ENCODE measurements around the gene OAF. TPM values are rescaled to one million over a fixed set of nuclear protein-coding genes. Genes with fewer than 3 reads are reported as not detected.
"Not testable (repeated sequence)": the region's sequence is repeated elsewhere in the genome, so short reads cannot be mapped to it uniquely, and the experiment has no call there.

OAF gene
- total RNA-seq, 2 experiments from 2014 or later: 1.4 to 2.0 TPM

DNA sequence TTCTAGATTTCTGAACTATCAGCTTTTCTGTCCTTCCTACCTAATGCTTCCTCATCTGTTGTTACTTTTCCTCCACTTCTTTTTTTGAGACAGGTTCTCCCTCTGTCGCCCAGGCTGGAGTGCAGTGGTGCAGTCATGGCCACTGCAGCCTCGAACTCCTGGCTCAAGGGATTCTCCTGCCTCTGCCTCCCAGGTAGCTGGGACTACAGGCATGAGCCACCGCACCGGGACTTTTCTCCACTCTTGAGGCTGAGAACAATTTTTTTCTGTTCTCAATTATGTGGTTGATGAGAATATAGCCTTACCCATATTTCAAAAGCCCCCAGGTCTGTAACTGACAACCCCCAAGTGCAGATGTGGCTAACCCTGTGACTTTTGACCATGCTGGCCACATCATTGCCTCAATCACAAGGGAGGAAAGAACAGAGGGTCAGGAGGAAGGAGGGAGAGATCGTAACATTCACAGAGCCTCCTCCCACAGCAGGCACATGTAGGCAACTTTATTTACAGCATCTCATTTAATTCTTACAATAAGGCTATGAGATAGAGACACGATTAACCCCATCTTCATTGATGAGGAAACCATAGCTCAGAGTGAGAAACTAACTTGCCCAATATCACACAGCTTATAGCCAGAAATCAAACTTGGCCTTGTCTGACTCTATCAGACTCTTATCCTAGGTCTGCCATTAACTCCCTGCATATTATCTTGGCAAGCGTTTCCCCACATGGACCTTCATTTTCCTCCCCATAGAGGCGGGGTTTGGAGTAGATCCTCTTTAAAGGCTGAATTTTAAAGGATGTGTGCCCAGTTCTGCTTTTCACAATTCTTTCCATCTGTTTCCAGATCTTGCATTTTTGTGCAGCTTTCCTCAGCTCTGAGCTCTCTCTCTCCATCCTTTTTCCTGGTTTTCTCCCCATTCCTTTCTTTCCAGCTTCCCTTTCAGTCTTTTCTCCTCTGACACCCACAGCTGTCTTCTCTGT is 38.7 kb downstream of the OAF start:
- Mint-ChIP-seq H3K9me3 (no peaks in the 10 kb centered on the region), H3K36me3 (ENCODE audit: low read depth) (peaks cover 4% of the 10 kb centered on the region), H3K27ac (no peak overlapping the region), H3K4me3 (no peak overlapping the region), H3K4me1 (peaks cover 47% of the 10 kb centered on the region), H3K27me3 (peaks cover 78% of the 10 kb centered on the region)
- no peak for DNase-seq
- POLR2A ChIA-PET: interaction anchor here (1.0 to 1.6 kb wide), 4 partner anchors 9 to 75 kb away, joined by 3 to 4 read pairs (median 3); partner anchors contain the start of gene TLCD5
- CTCF ChIA-PET: interaction anchor here (1.2 to 9.6 kb wide), 3 partner anchors 14 to 85 kb away, joined by 4 to 113 read pairs (median 50); no protein-coding TSS in a partner anchor

DNA sequence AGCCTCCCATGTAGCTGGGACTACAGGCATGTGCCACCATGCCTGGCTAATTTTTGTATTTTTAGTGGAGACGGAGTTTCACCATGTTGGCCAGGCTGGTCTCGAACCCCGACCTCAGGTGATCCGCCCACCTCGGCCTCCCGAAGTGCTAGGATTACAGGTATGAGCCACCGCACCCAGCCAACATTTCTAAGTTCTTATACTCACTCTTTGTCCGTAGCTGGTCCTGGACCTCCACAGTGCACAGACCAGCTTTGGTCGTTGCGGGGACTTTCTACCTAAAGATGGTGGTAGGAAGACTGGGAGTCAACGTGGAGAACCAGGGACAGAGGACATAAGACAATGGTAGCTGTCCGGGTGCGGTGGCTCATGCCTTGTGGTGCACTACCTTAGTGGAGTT is 42.5 kb downstream of the OAF start:
- CTCF ChIA-PET: interaction anchor here (0.9 kb wide), 1 partner anchor 50 kb away, joined by 5 read pairs; no protein-coding TSS in a partner anchor
- H3K4me3 Mint-ChIP-seq; H3K27ac Mint-ChIP-seq; H3K36me3 Mint-ChIP-seq (ENCODE audit: low read depth); DNase-seq; POLR2A ChIA-PET; H3K9me3 Mint-ChIP-seq: not testable (repeated sequence)
- Mint-ChIP-seq H3K27me3 (peaks cover 79% of the 10 kb centered on the region), H3K4me1 (peaks cover 19% of the 10 kb centered on the region)

DNA sequence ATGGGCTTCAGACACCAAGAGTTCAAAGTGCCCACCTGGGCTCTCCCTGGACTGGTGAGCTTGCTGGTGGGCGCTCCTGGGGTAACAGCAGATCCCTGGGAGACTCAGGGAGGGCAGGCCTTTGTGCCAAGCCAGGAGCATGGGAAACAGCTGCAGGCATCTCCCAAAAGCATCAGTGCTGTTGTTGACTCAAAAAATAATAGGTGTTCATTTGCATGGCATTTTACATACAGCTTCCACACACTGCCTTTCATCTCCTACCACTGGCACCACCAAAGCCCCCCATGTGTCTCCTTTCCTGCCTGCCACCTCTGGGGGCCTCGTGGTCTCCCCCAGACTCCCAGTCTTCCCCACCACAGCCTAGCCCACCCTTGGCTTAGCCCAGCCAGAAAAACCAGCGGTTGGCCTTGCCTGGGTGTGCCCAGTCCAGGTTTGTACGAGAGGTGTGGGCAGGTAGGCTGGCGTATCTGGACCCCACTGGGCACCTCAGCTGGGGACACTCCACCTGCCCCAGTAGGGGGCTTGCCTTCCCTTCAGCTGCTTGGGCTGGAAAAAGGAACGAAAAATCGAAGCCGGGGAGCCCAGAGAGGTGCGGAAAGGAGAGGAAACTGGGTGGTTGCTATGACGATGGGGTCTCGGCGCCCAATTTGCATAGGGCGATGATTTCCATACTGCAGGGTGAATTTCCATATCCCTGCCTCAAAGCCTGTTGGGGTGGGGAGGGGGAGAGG is 44.1 kb downstream of the OAF start:
- H3K9me3 Mint-ChIP-seq: no peaks in the 10 kb centered on the region
- DNase-seq: no peak
- CTCF ChIA-PET: no interaction called here
- no peak overlapping the region for H3K27ac Mint-ChIP-seq
- peaks cover 3% of the 10 kb centered on the region for H3K4me1 Mint-ChIP-seq
- H3K4me3 Mint-ChIP-seq: no peak overlapping the region
- H3K27me3 Mint-ChIP-seq: peaks cover 83% of the 10 kb centered on the region
- H3K36me3 Mint-ChIP-seq (ENCODE audit: low read depth): no peaks in the 10 kb centered on the region
- POLR2A ChIA-PET: no interaction called here

DNA sequence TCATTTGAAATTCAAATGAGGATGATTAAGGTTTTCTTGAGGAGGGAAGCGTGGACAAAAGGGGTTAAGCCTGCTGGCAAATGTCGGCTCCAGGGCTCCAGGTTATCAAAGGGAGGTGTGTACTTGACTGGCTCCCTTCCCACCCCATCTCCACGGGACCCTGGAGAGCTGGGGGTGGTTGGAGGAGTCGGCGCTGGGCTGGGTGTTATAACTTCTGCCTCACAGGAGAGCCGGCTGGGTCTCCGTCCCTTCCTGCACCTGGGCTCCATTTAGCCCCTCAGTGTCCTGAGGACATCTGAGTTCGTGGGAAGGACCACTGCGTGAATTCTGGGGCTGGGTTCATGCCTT is 44.7 kb downstream of the OAF start:
- H3K27me3 Mint-ChIP-seq: peaks cover 79% of the 10 kb centered on the region
- H3K9me3 Mint-ChIP-seq: no peaks in the 10 kb centered on the region
- no peaks in the 10 kb centered on the region for H3K36me3 Mint-ChIP-seq (ENCODE audit: low read depth)
- no peak overlapping the region for H3K4me3 Mint-ChIP-seq
- DNase-seq: no peak
- H3K27ac Mint-ChIP-seq: no peak overlapping the region
- ChIA-PET CTCF (no interaction called here), POLR2A (no interaction called here)
- no peaks in the 10 kb centered on the region for H3K4me1 Mint-ChIP-seq

DNA sequence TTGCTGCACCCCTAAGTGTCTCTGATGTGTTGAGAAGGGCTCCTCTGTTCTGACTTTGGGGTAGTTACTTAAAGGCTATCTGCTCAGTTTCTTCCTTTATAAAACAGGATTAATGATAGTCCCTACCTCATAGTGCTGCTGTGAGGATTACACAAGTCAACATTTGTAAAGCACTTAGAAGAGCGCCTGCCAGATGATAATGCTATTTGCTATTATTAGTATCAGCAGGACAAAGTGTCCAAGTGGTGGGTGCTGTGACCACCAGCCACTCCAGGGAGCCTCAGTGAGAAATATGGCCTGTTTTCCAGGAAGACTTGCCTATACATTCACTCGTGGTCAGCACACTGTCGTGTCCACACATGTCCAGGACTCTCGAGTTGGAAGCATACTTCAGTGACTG is 45.3 kb downstream of the OAF start:
- Mint-ChIP-seq H3K9me3 (no peaks in the 10 kb centered on the region), H3K27me3 (peaks cover 81% of the 10 kb centered on the region), H3K4me3 (no peak overlapping the region), H3K4me1 (no peaks in the 10 kb centered on the region), H3K27ac (no peak overlapping the region), H3K36me3 (ENCODE audit: low read depth) (no peaks in the 10 kb centered on the region)
- ChIA-PET POLR2A (no interaction called here), CTCF (interaction anchor here (1.1 kb wide), 1 partner anchor 20 kb away, joined by 4 read pairs; no protein-coding TSS in a partner anchor)
- no peak for DNase-seq

DNA sequence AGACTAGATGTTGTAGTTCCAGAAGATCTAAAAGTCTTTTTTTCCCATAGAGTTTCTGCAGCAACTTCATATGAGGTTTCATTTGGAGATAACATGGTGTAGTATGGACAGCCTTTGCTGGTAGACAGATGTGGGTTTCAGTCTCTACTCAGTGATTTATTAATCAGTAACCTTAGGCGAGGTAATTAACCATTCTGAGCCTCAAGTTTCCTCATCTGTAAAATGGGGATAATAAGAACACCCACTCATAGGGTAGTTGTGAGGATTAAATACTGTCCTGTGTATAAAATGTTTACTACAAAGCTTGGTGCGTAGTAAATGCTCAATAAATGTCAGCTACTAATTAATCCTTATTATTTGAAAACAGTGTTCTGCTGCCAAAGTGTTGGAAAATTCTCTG is 45.9 kb downstream of the OAF start:
- Mint-ChIP-seq H3K4me3 (no peak overlapping the region), H3K9me3 (no peaks in the 10 kb centered on the region), H3K4me1 (no peaks in the 10 kb centered on the region), H3K27me3 (peaks cover 81% of the 10 kb centered on the region), H3K36me3 (ENCODE audit: low read depth) (no peaks in the 10 kb centered on the region), H3K27ac (no peak overlapping the region)
- DNase-seq: no peak
- ChIA-PET POLR2A (no interaction called here), CTCF (interaction anchor here (1.1 to 1.2 kb wide), 2 partner anchors 21 to 46 kb away, joined by 3 to 4 read pairs; no protein-coding TSS in a partner anchor)

DNA sequence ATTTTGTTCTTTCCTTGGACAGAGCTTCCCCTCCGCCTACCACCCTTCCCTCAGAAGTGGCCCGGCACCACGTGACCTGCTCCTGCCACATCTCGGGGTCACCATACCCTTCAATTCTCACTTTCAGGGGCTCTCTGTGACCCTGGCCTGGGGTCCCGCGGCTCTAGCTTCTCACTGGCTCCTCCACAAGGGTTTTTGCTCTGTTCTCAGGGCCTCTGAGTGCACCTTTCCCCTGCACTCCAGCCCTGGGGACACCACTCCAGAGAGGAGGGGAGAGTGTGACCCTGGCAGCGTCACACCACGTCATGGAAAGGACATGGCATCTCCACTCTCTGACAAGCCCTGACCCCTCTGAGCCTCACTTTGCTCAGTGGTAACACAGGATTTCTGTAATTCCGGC is 46.5 kb downstream of the OAF start:
- POLR2A ChIA-PET: interaction anchor here (1.4 kb wide), 1 partner anchor 8 kb away, joined by 4 read pairs; no protein-coding TSS in a partner anchor
- no peak overlapping the region for H3K4me3 Mint-ChIP-seq
- H3K27ac Mint-ChIP-seq: no peak overlapping the region
- no peaks in the 10 kb centered on the region for H3K4me1 Mint-ChIP-seq
- peaks cover 76% of the 10 kb centered on the region for H3K27me3 Mint-ChIP-seq
- CTCF ChIA-PET: interaction anchor here (1.2 kb wide), 1 partner anchor 46 kb away, joined by 3 read pairs; no protein-coding TSS in a partner anchor
- no peak for DNase-seq
- H3K9me3 Mint-ChIP-seq: no peaks in the 10 kb centered on the region
- H3K36me3 Mint-ChIP-seq (ENCODE audit: low read depth): no peaks in the 10 kb centered on the region

DNA sequence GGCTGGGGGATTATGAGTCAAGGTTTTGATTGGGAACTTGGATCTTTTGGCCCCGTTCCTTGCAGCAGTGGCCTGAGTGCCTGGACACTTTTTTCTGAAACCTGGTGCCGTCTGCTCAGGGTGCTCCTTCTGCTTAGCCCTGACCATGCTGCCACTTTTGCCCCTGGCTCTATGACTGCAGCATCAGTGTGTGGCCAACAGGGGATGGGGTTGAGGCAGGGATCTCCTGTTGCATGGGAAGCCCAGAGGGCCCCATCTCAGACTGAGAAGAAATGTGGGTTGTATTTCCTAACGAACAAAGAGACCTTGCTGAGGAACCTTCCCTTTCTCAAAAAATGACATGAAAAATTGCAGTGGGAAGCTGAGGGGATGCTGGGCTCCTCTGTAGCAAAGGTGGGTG is 47.8 kb downstream of the OAF start:
- DNase-seq: no peak
- no peaks in the 10 kb centered on the region for H3K9me3 Mint-ChIP-seq
- POLR2A ChIA-PET: interaction anchor here (1.4 kb wide), 1 partner anchor 9 kb away, joined by 4 read pairs; no protein-coding TSS in a partner anchor
- H3K4me1 Mint-ChIP-seq: no peaks in the 10 kb centered on the region
- CTCF ChIA-PET: interaction anchor here (0.7 to 1.2 kb wide), 3 partner anchors 9 to 44 kb away, joined by 3 to 4 read pairs (median 3); no protein-coding TSS in a partner anchor
- no peak overlapping the region for H3K4me3 Mint-ChIP-seq
- H3K36me3 Mint-ChIP-seq (ENCODE audit: low read depth): no peaks in the 10 kb centered on the region
- peaks cover 76% of the 10 kb centered on the region for H3K27me3 Mint-ChIP-seq
- H3K27ac Mint-ChIP-seq: no peak overlapping the region

DNA sequence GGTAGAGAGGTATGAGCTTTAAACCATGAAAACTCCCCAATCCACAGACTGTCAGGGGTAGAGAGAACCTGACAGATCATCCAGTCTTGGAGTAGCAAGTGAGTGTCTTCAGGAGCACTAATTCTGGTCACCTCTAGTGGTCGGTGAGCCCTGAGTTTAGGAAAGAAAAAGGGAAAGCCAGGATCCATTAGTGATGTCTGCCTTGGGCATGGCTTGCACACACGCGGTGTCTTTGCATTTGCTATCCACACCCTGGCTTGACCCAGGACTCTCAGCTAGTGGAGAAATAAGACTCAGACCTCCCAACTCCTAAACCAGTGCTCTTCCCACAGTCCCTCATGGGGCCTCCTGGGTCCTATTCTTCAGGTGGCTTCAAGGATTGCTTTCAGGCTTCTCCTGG is 48.4 kb downstream of the OAF start:
- Mint-ChIP-seq H3K36me3 (ENCODE audit: low read depth) (no peaks in the 10 kb centered on the region), H3K4me3 (no peak overlapping the region), H3K9me3 (no peaks in the 10 kb centered on the region), H3K27ac (no peak overlapping the region), H3K4me1 (no peaks in the 10 kb centered on the region), H3K27me3 (peaks cover 72% of the 10 kb centered on the region)
- POLR2A ChIA-PET: no interaction called here
- CTCF ChIA-PET: interaction anchor here (1.2 kb wide), 2 partner anchors 9 to 26 kb away, joined by 3 to 4 read pairs; no protein-coding TSS in a partner anchor
- no peak for DNase-seq

DNA sequence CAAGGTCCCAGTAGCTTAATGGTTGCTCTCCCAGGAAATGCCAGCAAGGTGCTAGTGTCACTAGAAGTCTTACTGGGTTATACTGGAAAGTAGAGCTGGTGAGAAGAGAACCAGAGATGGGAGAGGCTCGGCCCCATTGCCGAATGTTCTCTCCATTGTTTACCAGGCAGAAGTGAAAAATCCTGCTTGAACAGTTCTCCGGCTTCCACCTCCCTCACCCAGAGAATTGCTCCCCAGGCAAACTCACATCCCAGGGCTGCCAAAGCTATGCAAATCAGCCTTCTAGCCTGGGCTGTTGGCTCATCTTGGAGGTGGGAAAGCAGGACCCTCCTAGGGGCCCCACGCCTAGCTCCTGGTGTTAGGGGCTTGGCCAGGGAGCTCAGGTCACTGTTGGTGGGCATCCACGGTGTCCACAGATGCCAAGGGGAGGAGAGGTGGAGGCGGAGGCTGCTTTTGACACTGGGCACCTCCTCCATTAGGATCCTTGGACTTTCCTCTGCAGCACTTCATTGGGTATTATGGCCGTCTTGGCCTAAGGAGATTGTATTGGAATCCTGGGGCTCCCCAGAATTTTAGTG is 49.2 kb downstream of the OAF start:
- no peaks in the 10 kb centered on the region for H3K9me3 Mint-ChIP-seq
- peaks cover 71% of the 10 kb centered on the region for H3K27me3 Mint-ChIP-seq
- no peak for DNase-seq
- CTCF ChIA-PET: interaction anchor here (1.2 kb wide), 1 partner anchor 43 kb away, joined by 3 read pairs; no protein-coding TSS in a partner anchor
- no peak overlapping the region for H3K4me3 Mint-ChIP-seq
- no peaks in the 10 kb centered on the region for H3K36me3 Mint-ChIP-seq (ENCODE audit: low read depth)
- H3K4me1 Mint-ChIP-seq: no peaks in the 10 kb centered on the region
- POLR2A ChIA-PET: no interaction called here
- H3K27ac Mint-ChIP-seq: no peak overlapping the region

DNA sequence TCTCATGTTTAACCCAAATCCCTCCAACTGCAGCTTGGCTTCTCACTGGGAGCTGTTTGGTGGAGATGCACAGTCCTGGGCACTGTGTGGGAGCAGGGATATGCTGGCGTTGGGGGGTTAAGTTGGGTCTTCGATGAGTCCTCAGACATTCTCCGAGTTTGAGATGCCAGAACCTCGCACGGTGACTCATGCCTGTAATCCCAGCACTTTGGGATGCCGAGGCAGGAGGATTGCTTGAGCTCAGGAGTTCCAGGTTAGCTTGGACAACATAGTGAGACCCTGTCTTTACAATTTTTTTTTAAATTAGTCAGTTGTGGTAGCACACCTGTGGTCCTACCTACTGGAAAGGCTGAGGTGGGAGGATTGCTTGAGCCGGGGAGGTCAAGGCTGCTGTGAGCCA is 49.8 kb downstream of the OAF start:
- no peaks in the 10 kb centered on the region for H3K4me1 Mint-ChIP-seq
- H3K27ac Mint-ChIP-seq: no peak overlapping the region
- no peak for DNase-seq
- H3K36me3 Mint-ChIP-seq (ENCODE audit: low read depth): no peaks in the 10 kb centered on the region
- H3K9me3 Mint-ChIP-seq: no peaks in the 10 kb centered on the region
- ChIA-PET CTCF (interaction anchor here (1.2 kb wide), 1 partner anchor 42 kb away, joined by 3 read pairs; no protein-coding TSS in a partner anchor), POLR2A (no interaction called here)
- H3K27me3 Mint-ChIP-seq: peaks cover 71% of the 10 kb centered on the region
- H3K4me3 Mint-ChIP-seq: no peak overlapping the region

DNA sequence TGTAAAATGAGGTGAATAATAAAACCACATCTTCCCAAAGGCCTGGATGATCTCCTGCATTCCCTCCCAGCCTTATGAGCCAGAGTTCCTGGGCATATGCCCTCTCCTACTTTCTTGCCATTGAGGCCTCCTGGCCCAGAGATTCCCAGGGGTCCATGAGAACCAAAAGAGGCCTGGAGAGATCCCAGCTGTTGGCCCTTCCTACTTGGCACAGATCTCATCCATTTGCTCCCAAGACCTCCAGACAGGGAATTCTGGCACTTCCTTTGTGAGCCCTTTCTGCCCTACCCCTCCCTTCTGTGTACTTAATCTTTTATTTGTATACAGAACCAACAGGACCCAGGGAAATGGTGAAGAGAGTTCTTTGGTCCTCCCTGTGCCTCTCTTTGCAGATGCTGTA is 50.5 kb downstream of the OAF start:
- no peak overlapping the region for H3K4me3 Mint-ChIP-seq
- ChIA-PET CTCF (interaction anchor here (1.2 kb wide), 1 partner anchor 42 kb away, joined by 3 read pairs; no protein-coding TSS in a partner anchor), POLR2A (no interaction called here)
- DNase-seq: no peak
- no peaks in the 10 kb centered on the region for H3K36me3 Mint-ChIP-seq (ENCODE audit: low read depth)
- no peaks in the 10 kb centered on the region for H3K9me3 Mint-ChIP-seq
- peaks cover 71% of the 10 kb centered on the region for H3K27me3 Mint-ChIP-seq
- H3K27ac Mint-ChIP-seq: no peak overlapping the region
- H3K4me1 Mint-ChIP-seq: no peaks in the 10 kb centered on the region

DNA sequence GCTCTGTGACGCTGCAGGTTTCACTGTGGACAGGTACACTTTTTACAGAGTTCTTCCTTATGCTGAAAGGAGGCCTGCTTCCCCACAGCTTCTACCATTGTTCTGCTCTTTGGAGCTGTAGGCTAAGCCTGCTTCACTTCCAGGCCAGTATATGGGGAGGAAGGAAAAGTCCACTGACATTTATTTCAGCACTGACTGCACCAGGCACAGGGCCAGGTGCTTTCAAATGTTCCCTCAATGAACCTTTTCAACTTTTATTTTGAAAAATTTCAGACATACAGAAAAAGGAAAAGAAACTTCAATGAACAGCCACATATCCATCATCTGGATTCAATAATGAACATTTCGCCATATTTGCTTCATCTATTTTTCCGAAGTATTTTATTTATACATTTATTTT is 51.1 kb downstream of the OAF start:
- Mint-ChIP-seq H3K27ac (no peak overlapping the region), H3K4me1 (no peaks in the 10 kb centered on the region), H3K27me3 (peaks cover 71% of the 10 kb centered on the region), H3K36me3 (ENCODE audit: low read depth) (no peaks in the 10 kb centered on the region), H3K9me3 (no peaks in the 10 kb centered on the region), H3K4me3 (no peak overlapping the region)
- ChIA-PET CTCF (no interaction called here), POLR2A (no interaction called here)
- DNase-seq: no peak
